Activated T-cell treated with anti-CD3 and anti-CD28 coated beads, Interleukin-2, amount 50 U/mL, for 24 hours (primary cell): Measurements from ENCODE around the gene SELENOK.
A peak's percentile ranks its signal among the peaks of the same experiment; 100 is the strongest.

ENCODE experiments used
- DNase-seq: peaks from one replicate; pipeline ENCODE4 v3.0.0-alpha.2; 2020
- H3K27ac Mint-ChIP-seq: 2 replicates; pipeline ENCODE4 v1.8.0; 2020; ENCODE audit warnings: mild to moderate bottlenecking, mixed read lengths
- H3K27me3 Mint-ChIP-seq: 2 replicates; pipeline ENCODE4 v1.8.0; 2020; ENCODE audit warnings: mixed read lengths
- H3K36me3 Mint-ChIP-seq: 2 replicates; pipeline ENCODE4 v1.8.0; 2020; ENCODE audit warnings: low read depth, mixed read lengths
- H3K4me1 Mint-ChIP-seq: 2 replicates; pipeline ENCODE4 v1.8.0; 2020; ENCODE audit warnings: low read depth, mixed read lengths
- H3K4me3 Mint-ChIP-seq: 2 replicates; pipeline ENCODE4 v1.8.0; 2020; ENCODE audit warnings: mild to moderate bottlenecking, moderate library complexity, mixed read lengths
- H3K9me3 Mint-ChIP-seq: 2 replicates; pipeline ENCODE4 v1.8.0; 2020; ENCODE audit warnings: mixed read lengths

The SELENOK gene

GRCh38 chr3:53900666-53901331 is 9.1 kb upstream of the SELENOK start:
- Mint-ChIP-seq H3K36me3 (no peaks in the 10 kb centered on the region), H3K27ac (no peak overlapping the region)

GRCh38 chr3:53899750-53900149 is 8.1 kb upstream of the SELENOK start:
- H3K27ac Mint-ChIP-seq = no peak overlapping the region
- H3K27me3 Mint-ChIP-seq = peaks cover 42% of the 10 kb centered on the region
- H3K9me3 Mint-ChIP-seq = peaks cover under 1% of the 10 kb centered on the region
- H3K4me3 Mint-ChIP-seq = no peak overlapping the region
- no peaks in the 10 kb centered on the region for H3K4me1 Mint-ChIP-seq
- no peak for DNase-seq
- no peaks in the 10 kb centered on the region for H3K36me3 Mint-ChIP-seq

More at GRCh38 chr3:53900666-53901331, 9.1 kb upstream of the SELENOK start:
- H3K27me3 Mint-ChIP-seq = peaks cover 49% of the 10 kb centered on the region
- no peak overlapping the region for H3K4me3 Mint-ChIP-seq
- no peak for DNase-seq
- peaks cover 2% of the 10 kb centered on the region for H3K9me3 Mint-ChIP-seq
- H3K4me1 Mint-ChIP-seq = no peaks in the 10 kb centered on the region

GRCh38 chr3:53892286-53892637 is 603 bp upstream of the SELENOK start:
- Mint-ChIP-seq H3K4me1 (peaks cover 49% of the 10 kb centered on the region), H3K27me3 (peaks cover 5% of the 10 kb centered on the region), H3K36me3 (peaks cover 44% of the 10 kb centered on the region), H3K4me3 (peak overlapping the region; percentile 91), H3K27ac (peak overlapping the region; percentile 98), H3K9me3 (no peaks in the 10 kb centered on the region)
- DNase-seq = no peak

GRCh38 chr3:53890726-53891475 is 758 bp downstream of the SELENOK start:
- Mint-ChIP-seq H3K4me1 (peaks cover 56% of the 10 kb centered on the region), H3K9me3 (no peaks in the 10 kb centered on the region), H3K27me3 (no peaks in the 10 kb centered on the region), H3K4me3 (peak overlapping the region; percentile 91), H3K27ac (peak overlapping the region; percentile 98), H3K36me3 (peaks cover 58% of the 10 kb centered on the region)
- no peak for DNase-seq

GRCh38 chr3:53888232-53888631 is 3.4 kb downstream of the SELENOK start:
- H3K27ac Mint-ChIP-seq = no peak overlapping the region

GRCh38 chr3:53887446-53887845 is 4.2 kb downstream of the SELENOK start:
- Mint-ChIP-seq H3K4me1 (peaks cover 54% of the 10 kb centered on the region), H3K9me3 (no peaks in the 10 kb centered on the region), H3K27ac (peak overlapping the region; percentile 69), H3K36me3 (peaks cover 86% of the 10 kb centered on the region), H3K27me3 (no peaks in the 10 kb centered on the region), H3K4me3 (no peak overlapping the region)
- DNase-seq = no peak

More at GRCh38 chr3:53888232-53888631, 3.4 kb downstream of the SELENOK start:
- Mint-ChIP-seq H3K4me3 (no peak overlapping the region), H3K27me3 (no peaks in the 10 kb centered on the region), H3K9me3 (no peaks in the 10 kb centered on the region), H3K36me3 (peaks cover 79% of the 10 kb centered on the region), H3K4me1 (peaks cover 56% of the 10 kb centered on the region)
- no peak for DNase-seq

- DNase-seq = no peak
- H3K27me3 Mint-ChIP-seq = no peaks in the 10 kb centered on the region
- no peak overlapping the region for H3K4me3 Mint-ChIP-seq
- peaks cover 52% of the 10 kb centered on the region for H3K4me1 Mint-ChIP-seq
- no peaks in the 10 kb centered on the region for H3K9me3 Mint-ChIP-seq
- H3K36me3 Mint-ChIP-seq = peaks cover 83% of the 10 kb centered on the region
- H3K27ac Mint-ChIP-seq = no peak overlapping the region
Measured at GRCh38 chr3:53885239-53885638, 6.4 kb downstream of the SELENOK start.

GRCh38 chr3:53884623-53885022 is 7.0 kb downstream of the SELENOK start:
- Mint-ChIP-seq H3K4me3 (no peak overlapping the region), H3K36me3 (peaks cover 84% of the 10 kb centered on the region), H3K27me3 (no peaks in the 10 kb centered on the region), H3K9me3 (no peaks in the 10 kb centered on the region), H3K27ac (no peak overlapping the region), H3K4me1 (peaks cover 52% of the 10 kb centered on the region)
- DNase-seq = no peak

- H3K9me3 Mint-ChIP-seq = no peaks in the 10 kb centered on the region
- H3K4me1 Mint-ChIP-seq = peaks cover 40% of the 10 kb centered on the region
- DNase-seq = no peak
- H3K27ac Mint-ChIP-seq = peak overlapping the region; percentile 97
- no peaks in the 10 kb centered on the region for H3K27me3 Mint-ChIP-seq
- H3K36me3 Mint-ChIP-seq = peaks cover 88% of the 10 kb centered on the region
- H3K4me3 Mint-ChIP-seq = no peak overlapping the region
Measured at GRCh38 chr3:53883008-53883407, 8.7 kb downstream of the SELENOK start.

- peak within 1 kb of the TSS; percentile 95 for H3K4me3 Mint-ChIP-seq
- H3K27me3 Mint-ChIP-seq = no peaks in the 10 kb centered on the region
- H3K9me3 Mint-ChIP-seq = no peaks in the 10 kb centered on the region
- peak within 1 kb of the TSS; percentile 97 for H3K27ac Mint-ChIP-seq
- H3K36me3 Mint-ChIP-seq = peaks cover 88% of the 10 kb centered on the region
- H3K4me1 Mint-ChIP-seq = peaks cover 29% of the 10 kb centered on the region
- peak; percentile 93 for DNase-seq
Measured at GRCh38 chr3:53881691-53882593, 9.7 kb downstream of the SELENOK start, which contains the start of gene ACTR8. Gene ACTR8 (minus strand): TSS chr3:53882152. CDS start chr3:53882101, 51 bp downstream.

- peaks cover 24% of the 10 kb centered on the region for H3K4me1 Mint-ChIP-seq
- H3K27ac Mint-ChIP-seq = peak overlapping the region; percentile 97
- peaks cover 86% of the 10 kb centered on the region for H3K36me3 Mint-ChIP-seq
Measured at GRCh38 chr3:53880396-53881345, 11.0 kb downstream of the SELENOK start.

GRCh38 chr3:53865732-53866499 is 25.7 kb downstream of the SELENOK start:
- no peaks in the 10 kb centered on the region for H3K4me1 Mint-ChIP-seq
- no peak overlapping the region for H3K4me3 Mint-ChIP-seq
- no peaks in the 10 kb centered on the region for H3K27me3 Mint-ChIP-seq
- H3K27ac Mint-ChIP-seq = no peak overlapping the region
- no peaks in the 10 kb centered on the region for H3K9me3 Mint-ChIP-seq
- peaks cover 95% of the 10 kb centered on the region for H3K36me3 Mint-ChIP-seq
- no peak for DNase-seq

More at GRCh38 chr3:53880396-53881345, 11.0 kb downstream of the SELENOK start:
- H3K4me3 Mint-ChIP-seq = peak overlapping the region; percentile 95
- DNase-seq = no peak
- H3K9me3 Mint-ChIP-seq = no peaks in the 10 kb centered on the region
- H3K27me3 Mint-ChIP-seq = no peaks in the 10 kb centered on the region

GRCh38 chr3:53863145-53863544 is 28.5 kb downstream of the SELENOK start:
- no peaks in the 10 kb centered on the region for H3K27me3 Mint-ChIP-seq
- peaks cover 89% of the 10 kb centered on the region for H3K36me3 Mint-ChIP-seq
- no peak overlapping the region for H3K27ac Mint-ChIP-seq
- H3K4me3 Mint-ChIP-seq = no peak overlapping the region
- no peak for DNase-seq
- H3K9me3 Mint-ChIP-seq = no peaks in the 10 kb centered on the region
- H3K4me1 Mint-ChIP-seq = no peaks in the 10 kb centered on the region
